ENCODE measurements around the gene ZNF775. TPM values are rescaled to one million over a fixed set of nuclear protein-coding genes. Genes with fewer than 3 reads are reported as not detected.
A peak's percentile ranks its signal among the peaks of the same experiment; 100 is the strongest.

Gene ZNF775
- total and polyA plus RNA-seq, 2 of the 13 experiments (the other 11 are each of a cell fraction or from before 2014, with no cell fraction given), result 3.1 to 3.2 TPM

DNA sequence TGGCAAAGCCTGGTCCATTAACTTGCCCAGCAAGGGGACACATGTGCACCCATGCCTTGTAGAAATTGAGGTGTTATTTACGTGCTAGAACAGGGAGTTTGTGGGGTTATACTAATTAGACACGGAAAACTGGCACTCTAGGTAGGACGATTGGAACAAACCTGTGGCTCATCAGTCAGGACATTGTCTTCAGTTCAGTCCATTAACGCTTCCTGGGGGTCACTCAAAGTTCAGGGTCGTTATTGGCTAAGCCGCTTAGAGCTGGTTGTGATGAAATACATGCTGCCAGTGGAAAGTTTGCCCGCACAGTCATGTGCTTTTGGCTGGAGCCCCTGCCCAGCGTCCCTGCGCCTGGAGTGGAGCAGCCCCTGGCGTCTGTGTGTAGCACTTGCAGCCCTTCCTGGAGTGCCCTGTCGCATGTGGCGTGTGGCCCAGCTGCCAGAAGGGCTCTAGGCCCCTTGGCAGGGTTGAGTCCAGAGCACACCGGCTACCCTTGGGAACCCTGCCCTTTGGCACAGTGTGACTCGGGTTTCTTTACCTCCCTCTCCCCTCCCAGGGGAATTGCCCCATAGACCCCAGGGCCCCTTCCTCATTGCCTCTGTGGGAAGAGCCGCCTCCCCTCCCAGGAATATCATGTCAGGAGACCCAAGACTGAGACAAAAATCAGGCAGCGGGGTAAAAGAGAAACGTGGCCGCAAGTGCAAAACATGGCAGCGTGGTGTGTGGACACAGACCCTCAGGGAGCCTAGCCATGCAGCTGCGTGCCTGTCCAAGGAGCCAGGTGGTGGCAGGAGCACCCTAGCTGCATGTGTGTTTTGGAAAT lies 9.8 kb downstream of the ZNF775 start (continued):
- TF ChIP-seq MEIS1 (CRISPR knock-in tag; IDR thresholded peaks at IDR 0.05; ENCODE audit: borderline replicate concordance) (peak; percentile 61; the same call in 1 of the 2 replicates), ZNF652 (CRISPR knock-in tag; IDR thresholded peaks at IDR 0.05; ENCODE audit: borderline replicate concordance, low read depth) (peak; percentile 58; the same call in 1 of the 2 replicates), CHD4 (IDR thresholded peaks at IDR 0.05; ENCODE audit: borderline replicate concordance, low read length) (peak; percentile 76; the same call in 1 of the 2 replicates), MZF1 (CRISPR knock-in tag; IDR thresholded peaks at IDR 0.05; ENCODE audit: borderline replicate concordance) (no peak), POGZ (CRISPR knock-in tag; IDR thresholded peaks at IDR 0.05) (peak; percentile 86), JUND (CRISPR knock-in tag; IDR thresholded peaks at IDR 0.05) (no peak), AGO2 (optimal IDR thresholded peaks at IDR 0.05; ENCODE audit: low read depth, low read length) (peak; percentile 36), U2AF1 (optimal IDR thresholded peaks at IDR 0.05; ENCODE audit: low read depth, low read length) (peak; percentile 63), CEBPB (IDR thresholded peaks at IDR 0.05; ENCODE audit: borderline replicate concordance, low read depth, low read length) (peak; percentile 98), TBX3 (IDR thresholded peaks at IDR 0.05; ENCODE audit: borderline replicate concordance) (peak; percentile 77; the same call in 1 of the 2 replicates), CBX1 (IDR thresholded peaks at IDR 0.05; ENCODE audit: low read depth) (peak; percentile 70)
- TF ChIP-seq, protein P1, sequence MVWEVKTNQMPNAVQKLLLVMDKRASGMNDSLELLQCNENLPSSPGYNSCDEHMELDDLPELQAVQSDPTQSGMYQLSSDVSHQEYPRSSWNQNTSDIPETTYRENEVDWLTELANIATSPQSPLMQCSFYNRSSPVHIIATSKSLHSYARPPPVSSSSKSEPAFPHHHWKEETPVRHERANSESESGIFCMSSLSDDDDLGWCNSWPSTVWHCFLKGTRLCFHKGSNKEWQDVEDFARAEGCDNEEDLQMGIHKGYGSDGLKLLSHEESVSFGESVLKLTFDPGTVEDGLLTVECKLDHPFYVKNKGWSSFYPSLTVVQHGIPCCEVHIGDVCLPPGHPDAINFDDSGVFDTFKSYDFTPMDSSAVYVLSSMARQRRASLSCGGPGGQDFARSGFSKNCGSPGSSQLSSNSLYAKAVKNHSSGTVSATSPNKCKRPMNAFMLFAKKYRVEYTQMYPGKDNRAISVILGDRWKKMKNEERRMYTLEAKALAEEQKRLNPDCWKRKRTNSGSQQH (CRISPR knock-in tag; IDR thresholded peaks at IDR 0.05; ENCODE audit: low read depth), result peak; percentile 55; the same call in 1 of the 2 replicates
- TF ChIP-seq, protein P2, sequence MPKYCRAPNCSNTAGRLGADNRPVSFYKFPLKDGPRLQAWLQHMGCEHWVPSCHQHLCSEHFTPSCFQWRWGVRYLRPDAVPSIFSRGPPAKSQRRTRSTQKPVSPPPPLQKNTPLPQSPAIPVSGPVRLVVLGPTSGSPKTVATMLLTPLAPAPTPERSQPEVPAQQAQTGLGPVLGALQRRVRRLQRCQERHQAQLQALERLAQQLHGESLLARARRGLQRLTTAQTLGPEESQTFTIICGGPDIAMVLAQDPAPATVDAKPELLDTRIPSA (CRISPR knock-in tag; IDR thresholded peaks at IDR 0.05; ENCODE audit: borderline replicate concordance), result peak; percentile 46; the same call in 1 of the 2 replicates
- TF ChIP-seq, protein P3, sequence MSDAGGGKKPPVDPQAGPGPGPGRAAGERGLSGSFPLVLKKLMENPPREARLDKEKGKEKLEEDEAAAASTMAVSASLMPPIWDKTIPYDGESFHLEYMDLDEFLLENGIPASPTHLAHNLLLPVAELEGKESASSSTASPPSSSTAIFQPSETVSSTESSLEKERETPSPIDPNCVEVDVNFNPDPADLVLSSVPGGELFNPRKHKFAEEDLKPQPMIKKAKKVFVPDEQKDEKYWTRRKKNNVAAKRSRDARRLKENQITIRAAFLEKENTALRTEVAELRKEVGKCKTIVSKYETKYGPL (CRISPR knock-in tag; IDR thresholded peaks at IDR 0.05), result no peak; the same call in 1 of the 2 replicates
- TF ChIP-seq, protein P4, sequence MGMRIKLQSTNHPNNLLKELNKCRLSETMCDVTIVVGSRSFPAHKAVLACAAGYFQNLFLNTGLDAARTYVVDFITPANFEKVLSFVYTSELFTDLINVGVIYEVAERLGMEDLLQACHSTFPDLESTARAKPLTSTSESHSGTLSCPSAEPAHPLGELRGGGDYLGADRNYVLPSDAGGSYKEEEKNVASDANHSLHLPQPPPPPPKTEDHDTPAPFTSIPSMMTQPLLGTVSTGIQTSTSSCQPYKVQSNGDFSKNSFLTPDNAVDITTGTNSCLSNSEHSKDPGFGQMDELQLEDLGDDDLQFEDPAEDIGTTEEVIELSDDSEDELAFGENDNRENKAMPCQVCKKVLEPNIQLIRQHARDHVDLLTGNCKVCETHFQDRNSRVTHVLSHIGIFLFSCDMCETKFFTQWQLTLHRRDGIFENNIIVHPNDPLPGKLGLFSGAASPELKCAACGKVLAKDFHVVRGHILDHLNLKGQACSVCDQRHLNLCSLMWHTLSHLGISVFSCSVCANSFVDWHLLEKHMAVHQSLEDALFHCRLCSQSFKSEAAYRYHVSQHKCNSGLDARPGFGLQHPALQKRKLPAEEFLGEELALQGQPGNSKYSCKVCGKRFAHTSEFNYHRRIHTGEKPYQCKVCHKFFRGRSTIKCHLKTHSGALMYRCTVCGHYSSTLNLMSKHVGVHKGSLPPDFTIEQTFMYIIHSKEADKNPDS (CRISPR knock-in tag; IDR thresholded peaks at IDR 0.05), result 0 out of 2 replicates have a peak, but pooled peaks have one; percentile 46
- TF ChIP-seq, protein P5, sequence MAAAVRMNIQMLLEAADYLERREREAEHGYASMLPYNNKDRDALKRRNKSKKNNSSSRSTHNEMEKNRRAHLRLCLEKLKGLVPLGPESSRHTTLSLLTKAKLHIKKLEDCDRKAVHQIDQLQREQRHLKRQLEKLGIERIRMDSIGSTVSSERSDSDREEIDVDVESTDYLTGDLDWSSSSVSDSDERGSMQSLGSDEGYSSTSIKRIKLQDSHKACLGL (CRISPR knock-in tag; IDR thresholded peaks at IDR 0.05), result peak; percentile 73
- TF ChIP-seq, protein P6, sequence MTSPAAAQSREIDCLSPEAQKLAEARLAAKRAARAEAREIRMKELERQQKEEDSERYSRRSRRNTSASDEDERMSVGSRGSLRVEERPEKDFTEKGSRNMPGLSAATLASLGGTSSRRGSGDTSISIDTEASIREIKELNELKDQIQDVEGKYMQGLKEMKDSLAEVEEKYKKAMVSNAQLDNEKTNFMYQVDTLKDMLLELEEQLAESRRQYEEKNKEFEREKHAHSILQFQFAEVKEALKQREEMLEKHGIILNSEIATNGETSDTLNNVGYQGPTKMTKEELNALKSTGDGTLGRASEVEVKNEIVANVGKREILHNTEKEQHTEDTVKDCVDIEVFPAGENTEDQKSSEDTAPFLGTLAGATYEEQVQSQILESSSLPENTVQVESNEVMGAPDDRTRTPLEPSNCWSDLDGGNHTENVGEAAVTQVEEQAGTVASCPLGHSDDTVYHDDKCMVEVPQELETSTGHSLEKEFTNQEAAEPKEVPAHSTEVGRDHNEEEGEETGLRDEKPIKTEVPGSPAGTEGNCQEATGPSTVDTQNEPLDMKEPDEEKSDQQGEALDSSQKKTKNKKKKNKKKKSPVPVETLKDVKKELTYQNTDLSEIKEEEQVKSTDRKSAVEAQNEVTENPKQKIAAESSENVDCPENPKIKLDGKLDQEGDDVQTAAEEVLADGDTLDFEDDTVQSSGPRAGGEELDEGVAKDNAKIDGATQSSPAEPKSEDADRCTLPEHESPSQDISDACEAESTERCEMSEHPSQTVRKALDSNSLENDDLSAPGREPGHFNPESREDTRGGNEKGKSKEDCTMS (CRISPR knock-in tag; conservative IDR thresholded peaks at IDR 0.05), result no peak
- TF ChIP-seq, protein P7, sequence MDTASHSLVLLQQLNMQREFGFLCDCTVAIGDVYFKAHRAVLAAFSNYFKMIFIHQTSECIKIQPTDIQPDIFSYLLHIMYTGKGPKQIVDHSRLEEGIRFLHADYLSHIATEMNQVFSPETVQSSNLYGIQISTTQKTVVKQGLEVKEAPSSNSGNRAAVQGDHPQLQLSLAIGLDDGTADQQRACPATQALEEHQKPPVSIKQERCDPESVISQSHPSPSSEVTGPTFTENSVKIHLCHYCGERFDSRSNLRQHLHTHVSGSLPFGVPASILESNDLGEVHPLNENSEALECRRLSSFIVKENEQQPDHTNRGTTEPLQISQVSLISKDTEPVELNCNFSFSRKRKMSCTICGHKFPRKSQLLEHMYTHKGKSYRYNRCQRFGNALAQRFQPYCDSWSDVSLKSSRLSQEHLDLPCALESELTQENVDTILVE (CRISPR knock-in tag; IDR thresholded peaks at IDR 0.05), result peak; percentile 95
